Mesenchymal stem cell (in vitro differentiated cells and primary cell): ENCODE measurements around the gene FRAS1.

Experiments used
- DNase-seq: peaks from one replicate; pipeline ENCODE4 v3.0.0-alpha.2; 2013
- H2AFZ ChIP-seq: one replicate; pipeline ENCODE4 v1.6.1; 2013; ENCODE audit warnings: low read depth, mild to moderate bottlenecking, control low read depth, inconsistent platforms, low read length, moderate library complexity
- H2AK5ac ChIP-seq: 2 replicates; pipeline ENCODE4 v1.6.1; 2013; ENCODE audit warnings: low read length, moderate library complexity, mild to moderate bottlenecking, inconsistent platforms; ENCODE audit not compliant: severe bottlenecking
- H2BK120ac ChIP-seq: one replicate; pipeline ENCODE4 v1.6.1; 2013; ENCODE audit warnings: low read depth, mild to moderate bottlenecking, inconsistent platforms, low read length, moderate library complexity
- H2BK12ac ChIP-seq, 2 experiments: one replicate each; pipeline ENCODE4 v1.6.1; 2013; ENCODE audit warnings: inconsistent platforms in 2 of 2, low read length in 2 of 2, mild to moderate bottlenecking in 2 of 2, moderate library complexity in 2 of 2, control low read depth in 1 of 2
- H2BK15ac ChIP-seq: one replicate; pipeline ENCODE4 v1.6.1; 2013; ENCODE audit warnings: mild to moderate bottlenecking, low read depth, inconsistent platforms; ENCODE audit not compliant: poor library complexity, severe bottlenecking
- H2BK5ac ChIP-seq: 2 replicates; pipeline ENCODE4 v1.6.1; 2013; ENCODE audit warnings: low read depth, mild to moderate bottlenecking, low read length, control low read depth, inconsistent platforms; ENCODE audit not compliant: poor library complexity, severe bottlenecking
- H3K14ac ChIP-seq, 2 experiments: one replicate each; pipeline ENCODE4 v1.6.1; 2013; ENCODE audit warnings: inconsistent platforms in 2 of 2, low read length in 2 of 2, control low read depth in 1 of 2, mild to moderate bottlenecking in 1 of 2, moderate library complexity in 1 of 2
- H3K18ac ChIP-seq, 2 experiments: one replicate each; pipeline ENCODE4 v1.6.1; 2013; ENCODE audit warnings: inconsistent platforms in 2 of 2, low read length in 2 of 2, control low read depth in 1 of 2, low read depth in 1 of 2, mild to moderate bottlenecking in 1 of 2
- H3K23ac ChIP-seq, 2 experiments: one replicate each; pipeline ENCODE4 v1.6.1; 2013; ENCODE audit warnings: inconsistent platforms in 2 of 2, low read length in 2 of 2, mild to moderate bottlenecking in 2 of 2, moderate library complexity in 2 of 2, control low read depth in 1 of 2
- H3K27ac ChIP-seq: 2 replicates; pipeline ENCODE4 v1.5.1; 2013; ENCODE audit warnings: mild to moderate bottlenecking, moderate library complexity, low read length, control low read depth, inconsistent platforms; ENCODE audit not compliant: poor library complexity, severe bottlenecking
- H3K27me3 ChIP-seq, 2 experiments: 2 replicates each; pipeline versions ENCODE4 v1.6.1 to v1.7.0; 2013; ENCODE audit warnings: low read length in 2 of 2, mild to moderate bottlenecking in 2 of 2, moderate library complexity in 2 of 2, control low read depth in 1 of 2, inconsistent platforms in 1 of 2; ENCODE audit not compliant: control insufficient read depth in 1 of 2, insufficient read depth in 1 of 2
- H3K36me3 ChIP-seq, 2 experiments: 2 replicates each; pipeline versions ENCODE4 v1.6.1 to v1.7.0; 2013; ENCODE audit warnings: low read length in 2 of 2, control low read depth in 1 of 2, inconsistent platforms in 1 of 2, low read depth in 1 of 2, mild to moderate bottlenecking in 1 of 2; ENCODE audit not compliant: insufficient read depth in 2 of 2, control insufficient read depth in 1 of 2
- H3K4ac ChIP-seq, 2 experiments: one replicate each; pipeline ENCODE4 v1.6.1; 2013; ENCODE audit warnings: inconsistent platforms in 2 of 2, low read length in 2 of 2, mild to moderate bottlenecking in 2 of 2, moderate library complexity in 2 of 2, control low read depth in 1 of 2, low read depth in 1 of 2
- H3K4me1 ChIP-seq: 2 replicates; pipeline ENCODE4 v1.6.1; 2013; ENCODE audit warnings: low read depth, low read length, control low read depth; ENCODE audit not compliant: control insufficient read depth, insufficient read depth
- H3K4me2 ChIP-seq: 2 replicates; pipeline ENCODE4 v1.6.1; 2013; ENCODE audit warnings: low read length, mild to moderate bottlenecking, inconsistent platforms; ENCODE audit not compliant: poor library complexity, severe bottlenecking
- H3K4me3 ChIP-seq, 2 experiments: 2 replicates each; pipeline versions ENCODE4 v1.5.1 to v1.7.0; 2013; ENCODE audit warnings: low read length in 2 of 2, mild to moderate bottlenecking in 2 of 2, control low read depth in 1 of 2, low read depth in 1 of 2; ENCODE audit not compliant: insufficient read depth in 1 of 2
- H3K79me1 ChIP-seq: replicated peaks from 2 replicates; pipeline ENCODE4 v1.6.1; 2013; ENCODE audit warnings: mild to moderate bottlenecking, control low read depth, low read length, inconsistent platforms; ENCODE audit not compliant: poor library complexity, severe bottlenecking
- H3K9ac ChIP-seq: 2 replicates; pipeline ENCODE4 v1.7.0; 2013; ENCODE audit warnings: mild to moderate bottlenecking, low read length, moderate library complexity
- H3K9me3 ChIP-seq: 2 replicates; pipeline ENCODE4 v1.7.0; 2013; ENCODE audit warnings: mild to moderate bottlenecking, low read length; ENCODE audit not compliant: control insufficient read depth
- H4K8ac ChIP-seq: one replicate; pipeline ENCODE4 v1.6.1; 2013; ENCODE audit warnings: inconsistent platforms, mild to moderate bottlenecking, low read length, moderate library complexity
- H4K91ac ChIP-seq: one replicate; pipeline ENCODE4 v1.6.1; 2013; ENCODE audit warnings: mild to moderate bottlenecking, low read length, inconsistent platforms
- WGBS: methylation state at CpG from one replicate; pipeline ENCODE4 v1.1.7; 2013; ENCODE audit warnings: mixed read lengths; 5-methylcytosine and 5-hydroxymethylcytosine counted together

The FRAS1 gene

GRCh38 chr4:78361621-78362120 lies 304.5 kb downstream of the FRAS1 start:
- H2BK15ac ChIP-seq: no peak overlapping the region
- no peak overlapping the region for H4K8ac ChIP-seq
- no peak overlapping the region for H3K4me2 ChIP-seq
- H3K14ac ChIP-seq: no peak overlapping the region
- WGBS: 50% methylated on average over 1 of the region's 4 CpGs
- H2AFZ ChIP-seq: no peak overlapping the region
- H3K27ac ChIP-seq: no peak overlapping the region
- H3K9me3 ChIP-seq: no peaks in the 10 kb centered on the region
- H3K18ac ChIP-seq: no peak overlapping the region
- no peak overlapping the region for H2BK5ac ChIP-seq
- no peak overlapping the region for H2BK12ac ChIP-seq
- peaks cover 4% of the 10 kb centered on the region for H3K4me1 ChIP-seq
- no peaks in the 10 kb centered on the region for H3K27me3 ChIP-seq
- no peak overlapping the region for H3K23ac ChIP-seq
- H3K79me1 ChIP-seq: no peaks in the 10 kb centered on the region
- H4K91ac ChIP-seq: no peak overlapping the region
- no peak overlapping the region for H2AK5ac ChIP-seq
- peaks cover 2 to 4% of the 10 kb centered on the region in 2 experiments for H3K36me3 ChIP-seq
- DNase-seq: no peak
- H2BK120ac ChIP-seq: no peak overlapping the region
- H3K4me3 ChIP-seq: no peak overlapping the region
- H3K4ac ChIP-seq: no peak overlapping the region
- H3K9ac ChIP-seq: no peak overlapping the region

- Histone ChIP-seq H2AK5ac (no peak overlapping the region), H3K4me1 (peaks cover 4% of the 10 kb centered on the region), H3K9me3 (no peaks in the 10 kb centered on the region), H2BK15ac (no peak overlapping the region), H2BK5ac (no peak overlapping the region), H3K14ac (no peak overlapping the region), H4K91ac (no peak overlapping the region), H2AFZ (no peak overlapping the region), H3K4ac (no peak overlapping the region), H3K36me3 (peaks cover 2 to 4% of the 10 kb centered on the region in 2 experiments), H3K4me3 (no peak overlapping the region), H3K9ac (no peak overlapping the region), H3K27ac (no peak overlapping the region), H3K4me2 (no peak overlapping the region), H3K27me3 (no peaks in the 10 kb centered on the region), H2BK120ac (no peak overlapping the region), H4K8ac (no peak overlapping the region), H3K18ac (no peak overlapping the region), H2BK12ac (no peak overlapping the region), H3K79me1 (no peaks in the 10 kb centered on the region), H3K23ac (no peak overlapping the region)
- no peak for DNase-seq
- WGBS: 77% methylated on average over 6 of the region's 6 CpGs
These were observed 305.2 kb downstream of the FRAS1 start for GRCh38 chr4:78362310-78362709.

- no peak overlapping the region for H2BK120ac ChIP-seq
- no peak overlapping the region for H3K4me2 ChIP-seq
- H3K36me3 ChIP-seq: peaks cover 2 to 4% of the 10 kb centered on the region in 2 experiments
- H3K14ac ChIP-seq: no peak overlapping the region
- no peak overlapping the region for H4K8ac ChIP-seq
- no peak overlapping the region for H3K4ac ChIP-seq
- H3K27ac ChIP-seq: no peak overlapping the region
- H3K18ac ChIP-seq: no peak overlapping the region
- H3K27me3 ChIP-seq: no peaks in the 10 kb centered on the region
- WGBS: 48% methylated on average over 3 of the region's 6 CpGs
- H2AFZ ChIP-seq: no peak overlapping the region
- no peak for DNase-seq
- H3K23ac ChIP-seq: no peak overlapping the region
- H2BK5ac ChIP-seq: no peak overlapping the region
- no peaks in the 10 kb centered on the region for H3K79me1 ChIP-seq
- peaks cover 4% of the 10 kb centered on the region for H3K4me1 ChIP-seq
- no peak overlapping the region for H2BK15ac ChIP-seq
- H2AK5ac ChIP-seq: no peak overlapping the region
- H3K4me3 ChIP-seq: no peak overlapping the region
- H3K9me3 ChIP-seq: no peaks in the 10 kb centered on the region
- H2BK12ac ChIP-seq: no peak overlapping the region
- no peak overlapping the region for H3K9ac ChIP-seq
- H4K91ac ChIP-seq: no peak overlapping the region
These were observed 306.0 kb downstream of the FRAS1 start for GRCh38 chr4:78363031-78363570.

- Histone ChIP-seq H2BK120ac (no peak overlapping the region), H3K4me1 (peaks cover 1% of the 10 kb centered on the region), H2BK15ac (no peak overlapping the region), H2BK5ac (no peak overlapping the region), H2AK5ac (no peak overlapping the region), H4K91ac (no peak overlapping the region), H3K79me1 (no peaks in the 10 kb centered on the region), H3K27me3 (no peaks in the 10 kb centered on the region), H2AFZ (no peak overlapping the region), H4K8ac (no peak overlapping the region), H3K27ac (no peak overlapping the region), H3K36me3 (peaks cover 2 to 15% of the 10 kb centered on the region in 2 experiments), H3K14ac (no peak overlapping the region), H2BK12ac (no peak overlapping the region), H3K4me2 (no peak overlapping the region), H3K9ac (no peak overlapping the region), H3K4me3 (no peak overlapping the region), H3K18ac (no peak overlapping the region), H3K9me3 (no peaks in the 10 kb centered on the region), H3K4ac (no peak overlapping the region), H3K23ac (peak overlapping the region in 1 of 2 experiments; percentile 93)
- no peak for DNase-seq
- 62% methylated on average over 3 of the region's 4 CpGs for WGBS
These were observed 312.6 kb downstream of the FRAS1 start for GRCh38 chr4:78369679-78370078.
